Naive thymus-derived CD8-positive, alpha-beta T cell (primary cell): Measurements from ENCODE around the gene CCR2. TPM values are rescaled to one million over a fixed set of nuclear protein-coding genes. Genes with fewer than 3 reads are reported as not detected.
A peak's percentile ranks its signal among the peaks of the same experiment; 100 is the strongest.

Experiments used
- ATAC-seq, 2 donors: fragments of 150-1000 bp; cut with Tn5 transposase in 1 of 2; sonication (Bioruptor Pico), chemical (Tn5 transposase) in 1 of 2; 1 replicate in 1 of 2; 2 replicates in 1 of 2; pipeline ENCODE4 v1.10.0; 2021; ENCODE audit warnings: mild to moderate bottlenecking in 2 of 2, moderate library complexity in 2 of 2
- POLR2A ChIA-PET: fragments of 350-600 bp; sonication (Branson Sonifier 250); formaldehyde crosslinking; loops from one replicate; lab custom pipeline; 2021; ENCODE audit warnings: antibody characterized with exemption; lab: Charles Lee
- DNase-seq, 10 donors: peaks; one replicate each; pipeline versions ENCODE4 v3.0.0 to v3.0.0-alpha.2; 2020 to 2022
- H3K27ac Mint-ChIP-seq, 10 donors: one replicate each; pipeline ENCODE4 v1.8.0; 2020 to 2022; ENCODE audit warnings: mild to moderate bottlenecking in 10 of 10, mixed read lengths in 10 of 10, moderate library complexity in 4 of 10, inconsistent platforms in 1 of 10
- H3K27me3 Mint-ChIP-seq, 5 donors: one replicate each; pipeline ENCODE4 v1.8.0; 2021 to 2022; ENCODE audit warnings: mixed read lengths in 5 of 5
- H3K36me3 Mint-ChIP-seq, 3 donors: one replicate each; pipeline ENCODE4 v1.8.0; 2020 to 2022; ENCODE audit warnings: mixed read lengths in 3 of 3, mild to moderate bottlenecking in 2 of 3, inconsistent platforms in 1 of 3
- H3K4me1 Mint-ChIP-seq, 4 donors: one replicate each; pipeline ENCODE4 v1.8.0; 2021 to 2022; ENCODE audit warnings: mixed read lengths in 4 of 4
- H3K4me3 Mint-ChIP-seq, 10 donors: one replicate each; pipeline ENCODE4 v1.8.0; 2020 to 2022; ENCODE audit warnings: mild to moderate bottlenecking in 10 of 10, mixed read lengths in 10 of 10, moderate library complexity in 6 of 10, inconsistent platforms in 1 of 10
- H3K9me3 Mint-ChIP-seq, 9 donors: one replicate each; pipeline ENCODE4 v1.8.0; 2020 to 2022; ENCODE audit warnings: mixed read lengths in 9 of 9, mild to moderate bottlenecking in 3 of 9, inconsistent platforms in 1 of 9, moderate library complexity in 1 of 9
- polyA plus RNA-seq, 3 donors: library from polyadenylated mRNA; unstranded; fragments of 300-500 nt; fragmentation: Illumina TruSeq; gene quantifications; one replicate each; pipeline ENCODE4 v1.2.3, GENCODE V29; 2021
- total RNA-seq, 8 experiments: library from RNA in 2 of 8; stranded (reverse) in 2 of 8; gene quantifications; one replicate each; pipeline ENCODE4 v1.2.3 and lab custom pipeline; 2021 to 2026

Gene CCR2
- total and polyA plus RNA-seq, 5 experiments from 2014 or later: 0.16 to 0.56 (median 0.42) TPM; not detected in 2

DNA sequence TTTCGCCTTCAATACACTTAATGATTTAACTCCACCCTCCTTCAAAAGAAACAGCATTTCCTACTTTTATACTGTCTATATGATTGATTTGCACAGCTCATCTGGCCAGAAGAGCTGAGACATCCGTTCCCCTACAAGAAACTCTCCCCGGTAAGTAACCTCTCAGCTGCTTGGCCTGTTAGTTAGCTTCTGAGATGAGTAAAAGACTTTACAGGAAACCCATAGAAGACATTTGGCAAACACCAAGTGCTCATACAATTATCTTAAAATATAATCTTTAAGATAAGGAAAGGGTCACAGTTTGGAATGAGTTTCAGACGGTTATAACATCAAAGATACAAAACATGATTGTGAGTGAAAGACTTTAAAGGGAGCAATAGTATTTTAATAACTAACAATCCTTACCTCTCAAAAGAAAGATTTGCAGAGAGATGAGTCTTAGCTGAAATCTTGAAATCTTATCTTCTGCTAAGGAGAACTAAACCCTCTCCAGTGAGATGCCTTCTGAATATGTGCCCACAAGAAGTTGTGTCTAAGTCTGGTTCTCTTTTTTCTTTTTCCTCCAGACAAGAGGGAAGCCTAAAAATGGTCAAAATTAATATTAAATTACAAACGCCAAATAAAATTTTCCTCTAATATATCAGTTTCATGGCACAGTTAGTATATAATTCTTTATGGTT lies 17.1 kb downstream of the CCR2 start, which contains the start of gene CCR5:
Gene CCR5 (plus strand): TSS at position 108 of the 680 bp plus-strand sequence. CDS start 1,957 bp downstream, outside the sequence.
- ATAC-seq (peak in 1 of 2 donors; percentile 70), DNase-seq (peak in 3 of 10 donors; percentile 21 to 38 (median 26))
- H3K27me3 Mint-ChIP-seq: peaks cover 0 to 7% (median 3%) of the 10 kb centered on the region in 5 donors
- H3K4me1 Mint-ChIP-seq: peaks cover 12 to 66% (median 40%) of the 10 kb centered on the region in 4 donors
- POLR2A ChIA-PET: no interaction called here
- H3K27ac Mint-ChIP-seq: peak within 1 kb of the TSS in 8 of 10 donors; percentile 20 to 85 (median 58)
- no peaks in the 10 kb centered on the region for H3K36me3 Mint-ChIP-seq
- H3K4me3 Mint-ChIP-seq: peak within 1 kb of the TSS in 7 of 10 donors; percentile 0 to 70 (median 30)
- no peaks in the 10 kb centered on the region for H3K9me3 Mint-ChIP-seq

GRCh38 chr3:46371519-46372340 lies 17.8 kb downstream of the CCR2 start:
- POLR2A ChIA-PET: interaction anchor here (1.0 kb wide), 1 partner anchor 95 kb away, joined by 3 read pairs; no protein-coding TSS in a partner anchor
- ATAC-seq (no peak), DNase-seq (no peak)
- H3K27me3 Mint-ChIP-seq: peaks cover 0 to 7% (median 3%) of the 10 kb centered on the region in 5 donors
- no peaks in the 10 kb centered on the region for H3K36me3 Mint-ChIP-seq
- H3K27ac Mint-ChIP-seq: peak overlapping the region in 3 of 10 donors; percentile 48 to 78 (median 75)
- H3K9me3 Mint-ChIP-seq: no peaks in the 10 kb centered on the region
- H3K4me3 Mint-ChIP-seq: peak overlapping the region in 3 of 10 donors; percentile 38 to 70 (median 57)
- peaks cover 12 to 67% (median 40%) of the 10 kb centered on the region in 4 donors for H3K4me1 Mint-ChIP-seq

DNA sequence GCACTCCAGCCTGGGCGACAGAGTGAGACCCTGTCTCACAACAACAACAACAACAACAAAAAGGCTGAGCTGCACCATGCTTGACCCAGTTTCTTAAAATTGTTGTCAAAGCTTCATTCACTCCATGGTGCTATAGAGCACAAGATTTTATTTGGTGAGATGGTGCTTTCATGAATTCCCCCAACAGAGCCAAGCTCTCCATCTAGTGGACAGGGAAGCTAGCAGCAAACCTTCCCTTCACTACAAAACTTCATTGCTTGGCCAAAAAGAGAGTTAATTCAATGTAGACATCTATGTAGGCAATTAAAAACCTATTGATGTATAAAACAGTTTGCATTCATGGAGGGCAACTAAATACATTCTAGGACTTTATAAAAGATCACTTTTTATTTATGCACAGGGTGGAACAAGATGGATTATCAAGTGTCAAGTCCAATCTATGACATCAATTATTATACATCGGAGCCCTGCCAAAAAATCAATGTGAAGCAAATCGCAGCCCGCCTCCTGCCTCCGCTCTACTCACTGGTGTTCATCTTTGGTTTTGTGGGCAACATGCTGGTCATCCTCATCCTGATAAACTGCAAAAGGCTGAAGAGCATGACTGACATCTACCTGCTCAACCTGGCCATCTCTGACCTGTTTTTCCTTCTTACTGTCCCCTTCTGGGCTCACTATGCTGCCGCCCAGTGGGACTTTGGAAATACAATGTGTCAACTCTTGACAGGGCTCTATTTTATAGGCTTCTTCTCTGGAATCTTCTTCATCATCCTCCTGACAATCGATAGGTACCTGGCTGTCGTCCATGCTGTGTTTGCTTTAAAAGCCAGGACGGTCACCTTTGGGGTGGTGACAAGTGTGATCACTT lies 18.8 kb downstream of the CCR2 start:
- no peaks in the 10 kb centered on the region for H3K36me3 Mint-ChIP-seq
- peak overlapping the region in 4 of 10 donors; percentile 3 to 83 (median 47) for H3K27ac Mint-ChIP-seq
- H3K9me3 Mint-ChIP-seq: no peaks in the 10 kb centered on the region
- H3K27me3 Mint-ChIP-seq: peaks cover 0 to 7% (median 3%) of the 10 kb centered on the region in 5 donors
- peaks cover 12 to 68% (median 41%) of the 10 kb centered on the region in 4 donors for H3K4me1 Mint-ChIP-seq
- ATAC-seq (no peak), DNase-seq (peak in 2 of 10 donors; percentile 20 to 27)
- H3K4me3 Mint-ChIP-seq: peak overlapping the region in 4 of 10 donors; percentile 22 to 70 (median 48)
- POLR2A ChIA-PET: interaction anchor here (1.0 kb wide), 1 partner anchor 96 kb away, joined by 3 read pairs; no protein-coding TSS in a partner anchor

DNA sequence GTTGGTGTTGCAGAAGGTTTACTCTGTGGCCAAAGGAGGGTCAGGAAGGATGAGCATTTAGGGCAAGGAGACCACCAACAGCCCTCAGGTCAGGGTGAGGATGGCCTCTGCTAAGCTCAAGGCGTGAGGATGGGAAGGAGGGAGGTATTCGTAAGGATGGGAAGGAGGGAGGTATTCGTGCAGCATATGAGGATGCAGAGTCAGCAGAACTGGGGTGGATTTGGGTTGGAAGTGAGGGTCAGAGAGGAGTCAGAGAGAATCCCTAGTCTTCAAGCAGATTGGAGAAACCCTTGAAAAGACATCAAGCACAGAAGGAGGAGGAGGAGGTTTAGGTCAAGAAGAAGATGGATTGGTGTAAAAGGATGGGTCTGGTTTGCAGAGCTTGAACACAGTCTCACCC lies 20.8 kb downstream of the CCR2 start:
- Mint-ChIP-seq H3K27me3 (peaks cover 0 to 7% (median 3%) of the 10 kb centered on the region in 5 donors), H3K4me1 (peaks cover 12 to 52% (median 35%) of the 10 kb centered on the region in 4 donors), H3K9me3 (no peaks in the 10 kb centered on the region), H3K36me3 (no peaks in the 10 kb centered on the region), H3K27ac (peak overlapping the region in 4 of 10 donors; percentile 12 to 88 (median 68)), H3K4me3 (peak overlapping the region in 2 of 10 donors; percentile 13 to 75)
- no peak for ATAC-seq
- POLR2A ChIA-PET: no interaction called here
- DNase-seq: no peak

GRCh38 chr3:46375218-46375617 lies 21.3 kb downstream of the CCR2 start:
- peak overlapping the region in 2 of 10 donors; percentile 43 to 75 for H3K4me3 Mint-ChIP-seq
- H3K27ac Mint-ChIP-seq: peak overlapping the region in 3 of 10 donors; percentile 64 to 78 (median 70)
- no peaks in the 10 kb centered on the region for H3K9me3 Mint-ChIP-seq
- H3K36me3 Mint-ChIP-seq: no peaks in the 10 kb centered on the region
- no peak for DNase-seq
- H3K27me3 Mint-ChIP-seq: peaks cover 0 to 7% (median 3%) of the 10 kb centered on the region in 5 donors
- no peak for ATAC-seq
- POLR2A ChIA-PET: no interaction called here
- H3K4me1 Mint-ChIP-seq: peaks cover 9 to 50% (median 31%) of the 10 kb centered on the region in 4 donors

DNA sequence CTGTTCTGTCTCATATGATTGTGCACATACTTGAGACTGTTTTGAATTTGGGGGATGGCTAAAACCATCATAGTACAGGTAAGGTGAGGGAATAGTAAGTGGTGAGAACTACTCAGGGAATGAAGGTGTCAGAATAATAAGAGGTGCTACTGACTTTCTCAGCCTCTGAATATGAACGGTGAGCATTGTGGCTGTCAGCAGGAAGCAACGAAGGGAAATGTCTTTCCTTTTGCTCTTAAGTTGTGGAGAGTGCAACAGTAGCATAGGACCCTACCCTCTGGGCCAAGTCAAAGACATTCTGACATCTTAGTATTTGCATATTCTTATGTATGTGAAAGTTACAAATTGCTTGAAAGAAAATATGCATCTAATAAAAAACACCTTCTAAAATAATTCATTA lies 21.9 kb downstream of the CCR2 start:
- POLR2A ChIA-PET: no interaction called here
- H3K4me1 Mint-ChIP-seq: peaks cover 6 to 51% (median 31%) of the 10 kb centered on the region in 4 donors
- H3K9me3 Mint-ChIP-seq: no peaks in the 10 kb centered on the region
- ATAC-seq (peak in 1 of 2 donors; percentile 32), DNase-seq (peak in 2 of 10 donors; percentile 19 to 21)
- H3K4me3 Mint-ChIP-seq: peak overlapping the region in 5 of 10 donors; percentile 2 to 75 (median 4)
- no peaks in the 10 kb centered on the region for H3K36me3 Mint-ChIP-seq
- peaks cover 0 to 7% (median 3%) of the 10 kb centered on the region in 5 donors for H3K27me3 Mint-ChIP-seq
- H3K27ac Mint-ChIP-seq: peak overlapping the region in 3 of 10 donors; percentile 40 to 71 (median 64)

DNA sequence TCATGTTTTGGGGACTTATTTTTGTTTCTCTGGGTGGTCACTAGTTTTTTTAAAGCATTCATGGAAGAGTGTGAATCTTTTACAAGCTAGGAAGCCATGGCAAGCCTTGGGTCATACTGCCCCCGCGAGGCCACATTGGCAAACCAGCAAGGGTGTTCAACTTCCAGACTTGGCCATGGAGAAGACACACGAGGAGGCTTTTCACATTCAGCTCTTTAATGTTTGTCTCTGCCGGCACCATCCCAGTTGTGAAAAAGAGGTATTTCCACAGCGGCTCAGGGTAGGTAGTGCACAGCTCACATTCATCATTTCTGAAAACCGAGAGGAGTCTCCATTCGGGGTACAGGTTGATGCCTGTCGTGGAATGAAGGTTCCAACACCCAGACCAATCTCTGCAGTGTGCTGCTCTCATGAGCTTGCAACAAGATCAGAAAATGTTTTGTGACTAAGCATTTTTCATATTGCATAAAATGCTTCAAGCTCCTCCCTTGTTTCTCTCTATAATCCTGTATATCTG lies 24.6 kb downstream of the CCR2 start:
- H3K4me3 Mint-ChIP-seq: no peak overlapping the region
- H3K4me1 Mint-ChIP-seq: peaks cover 5 to 46% (median 37%) of the 10 kb centered on the region in 4 donors
- peaks cover 0 to 4% (median 3%) of the 10 kb centered on the region in 5 donors for H3K27me3 Mint-ChIP-seq
- no peaks in the 10 kb centered on the region for H3K9me3 Mint-ChIP-seq
- POLR2A ChIA-PET: interaction anchor here (0.7 kb wide), 3 partner anchors 18 to 471 kb away, joined by 3 to 4 read pairs (median 3); no protein-coding TSS in a partner anchor
- peak overlapping the region in 1 of 10 donors; percentile 52 for H3K27ac Mint-ChIP-seq
- H3K36me3 Mint-ChIP-seq: no peaks in the 10 kb centered on the region
- peak in 1 of 2 donors; percentile 48 for ATAC-seq
- DNase-seq: peak; percentile 10 to 78 (median 49)

DNA sequence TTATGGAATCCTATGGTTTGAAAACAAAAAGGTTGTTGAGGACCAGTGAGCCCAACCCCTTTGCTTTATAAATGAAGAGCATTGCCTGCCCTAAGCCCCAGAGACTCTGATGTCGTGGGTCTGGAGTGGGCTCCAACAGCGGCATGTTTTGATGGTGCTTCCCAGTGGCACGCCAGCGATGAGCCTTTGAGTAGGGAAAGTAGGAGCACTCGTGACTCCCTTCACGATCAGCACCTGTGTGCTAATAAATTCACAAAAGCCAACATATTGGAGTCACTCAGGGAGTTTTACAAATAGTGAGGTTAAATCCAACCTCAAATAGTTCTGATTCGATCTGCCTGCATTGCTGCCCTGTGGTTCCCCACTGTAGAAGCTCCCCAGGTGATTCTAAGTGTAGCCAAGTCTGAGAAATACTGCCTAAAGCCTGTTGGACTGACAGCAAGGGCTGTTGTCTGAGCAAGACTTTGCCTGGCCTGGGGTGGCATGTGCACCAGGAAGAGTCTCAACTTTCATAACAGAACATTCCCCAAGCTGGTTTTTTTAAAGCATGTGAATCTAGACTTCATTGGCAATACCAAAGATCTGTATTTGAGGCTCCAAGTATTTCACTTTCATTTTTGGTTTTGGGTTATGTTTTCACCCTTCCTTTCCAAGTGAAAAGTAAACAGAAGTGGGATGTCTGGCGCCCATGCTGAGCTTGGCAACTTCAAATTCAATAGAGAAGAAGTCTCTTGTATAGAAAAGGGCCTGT lies 26.7 kb downstream of the CCR2 start:
- POLR2A ChIA-PET: no interaction called here
- peak overlapping the region in 2 of 10 donors; percentile 11 to 40 for H3K4me3 Mint-ChIP-seq
- DNase-seq: no peak
- no peak for ATAC-seq
- H3K4me1 Mint-ChIP-seq: peaks cover 7 to 47% (median 31%) of the 10 kb centered on the region in 4 donors
- peak overlapping the region in 3 of 10 donors; percentile 67 to 76 (median 73) for H3K27ac Mint-ChIP-seq
- H3K36me3 Mint-ChIP-seq: no peaks in the 10 kb centered on the region
- peaks cover 0 to 9% (median 6%) of the 10 kb centered on the region in 5 donors for H3K27me3 Mint-ChIP-seq
- H3K9me3 Mint-ChIP-seq: no peaks in the 10 kb centered on the region

DNA sequence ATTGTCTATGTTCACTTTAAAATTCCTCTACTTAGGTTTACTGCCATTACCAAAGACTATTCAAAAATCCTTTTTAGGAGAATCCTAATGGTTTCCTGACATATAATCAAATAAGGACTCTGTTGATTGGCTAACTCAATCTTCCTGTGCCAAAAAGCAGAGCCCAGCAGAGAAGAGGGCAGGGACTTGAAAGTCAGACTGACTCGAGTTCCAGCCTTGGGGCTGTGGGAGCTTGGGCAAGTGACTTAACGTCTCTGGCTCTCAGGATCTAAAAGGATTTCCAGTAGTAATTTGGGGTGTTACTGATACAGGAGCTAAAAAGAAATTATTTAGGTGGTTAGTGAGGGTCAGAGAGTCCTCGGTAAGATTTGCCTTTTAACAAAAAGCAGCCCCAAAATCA lies 27.7 kb downstream of the CCR2 start:
- no peak overlapping the region for H3K27ac Mint-ChIP-seq
- H3K4me1 Mint-ChIP-seq: peaks cover 7 to 45% (median 27%) of the 10 kb centered on the region in 4 donors
- DNase-seq (no peak), ATAC-seq (no peak)
- H3K9me3 Mint-ChIP-seq: no peaks in the 10 kb centered on the region
- H3K27me3 Mint-ChIP-seq: peaks cover 0 to 9% (median 6%) of the 10 kb centered on the region in 5 donors
- POLR2A ChIA-PET: no interaction called here
- no peak overlapping the region for H3K4me3 Mint-ChIP-seq
- H3K36me3 Mint-ChIP-seq: no peaks in the 10 kb centered on the region

GRCh38 chr3:46383211-46383950 lies 29.5 kb downstream of the CCR2 start:
- Mint-ChIP-seq H3K9me3 (no peaks in the 10 kb centered on the region), H3K27ac (peak overlapping the region in 2 of 10 donors; percentile 17 to 75), H3K27me3 (peaks cover 0 to 9% (median 6%) of the 10 kb centered on the region in 5 donors), H3K4me1 (peaks cover 7 to 41% (median 23%) of the 10 kb centered on the region in 4 donors), H3K36me3 (no peaks in the 10 kb centered on the region), H3K4me3 (peak overlapping the region in 2 of 10 donors; percentile 24 to 50)
- POLR2A ChIA-PET: interaction anchor here (0.5 to 0.6 kb wide), 2 partner anchors 163 to 464 kb away, joined by 3 to 4 read pairs; no protein-coding TSS in a partner anchor
- ATAC-seq: no peak
- no peak for DNase-seq
